Measurements from ENCODE around the gene NR4A1. TPM values are rescaled to one million over a fixed set of nuclear protein-coding genes. Genes with fewer than 3 reads are reported as not detected.

NR4A1 gene
- total RNA-seq = 3.8 and 6.4 TPM in 2 replicates

GRCh38 chr12:52050758-52051541 lies at the start of gene NR4A1:
Gene NR4A1, plus strand, starts transcription at chr12:52051442. Its CDS starts 2,887 bp downstream, at chr12:52054329.

GRCh38 chr12:52006726-52007157 lies 44.5 kb upstream of the NR4A1 start, which contains the start of gene TAMALIN:
Gene TAMALIN, plus strand, starts transcription at chr12:52006946. Its CDS starts 74 bp downstream, at chr12:52007020.

GRCh38 chr12:52069327-52070184 lies 18.3 kb downstream of the NR4A1 start, which contains the start of gene ATG101:
Gene ATG101, plus strand, starts transcription at chr12:52069978. Its CDS starts 3,673 bp downstream, at chr12:52073651.

GRCh38 chr12:52079576-52080402 lies 28.5 kb downstream of the NR4A1 start, which contains the start of gene SMIM41:
Gene SMIM41, plus strand, starts transcription at chr12:52079704. Its CDS starts 76 bp downstream, at chr12:52079780.

Other genes with a start within 250 kb of the NR4A1 start
- 0.33 and 2.3 TPM in 2 replicates for gene FIGNL2, start 202.7 kb upstream of the NR4A1 start, total RNA-seq
- not detected in 2 replicates for gene ANKRD33, start 163.3 kb upstream of the NR4A1 start, total RNA-seq
- gene ACVRL1, start 143.9 kb upstream of the NR4A1 start, total RNA-seq = 2.1 and 3.9 TPM in 2 replicates
- 8.5 and 14.6 TPM in 2 replicates for gene ACVR1B, start 99.7 kb upstream of the NR4A1 start, total RNA-seq
- gene TAMALIN, start 44.5 kb upstream of the NR4A1 start, total RNA-seq = 0.98 and 5.1 TPM in 2 replicates
- 33.8 and 52.6 TPM in 2 replicates for gene ATG101, start 18.5 kb downstream of the NR4A1 start, total RNA-seq
- not detected in 2 replicates for gene SMIM41, start 28.3 kb downstream of the NR4A1 start, total RNA-seq
- 14.8 and 16.4 TPM in 2 replicates for gene KRT80, start 140.6 kb downstream of the NR4A1 start, total RNA-seq
- 67.6 and 135 TPM in 2 replicates for gene KRT7, start 181.8 kb downstream of the NR4A1 start, total RNA-seq
- gene KRT86, start 223.2 kb downstream of the NR4A1 start, total RNA-seq = 0.13 and 0.16 TPM in 2 replicates
- 1.0 TPM in 1 of 2 replicates, not detected in the other for gene KRT81, start 240.1 kb downstream of the NR4A1 start, total RNA-seq